GM23338 (cell line): ENCODE results near the gene CASQ2. TPM values are rescaled to one million over a fixed set of nuclear protein-coding genes. Genes with fewer than 3 reads are reported as not detected.

ENCODE experiments used
- CREB1 ChIP-seq: fragments of 250-450 bp; sonication (Bioruptor Pico); IDR thresholded peaks from 2 replicates; pipeline ENCODE4 v1.5.0; 2020; ENCODE audit warnings: low read depth, mild to moderate bottlenecking, moderate library complexity
- CTCF ChIP-seq, 2 experiments: fragments of 200-600 bp in 1 of 2; sonication (generic) in 1 of 2; conservative IDR thresholded peaks; 2 replicates each; pipeline versions ENCODE4 v1.5.1 to v1.6.1; 2016 to 2017; ENCODE audit warnings: antibody characterized with exemption in 2 of 2, low read depth in 2 of 2, mild to moderate bottlenecking in 2 of 2, moderate library complexity in 1 of 2
- EZH2 ChIP-seq: fragments of 200-600 bp; sonication (generic); IDR thresholded peaks from one replicate; pipeline ENCODE4 v1.8.0; 2017; ENCODE audit warnings: antibody characterized with exemption, mild to moderate bottlenecking, low read depth; ENCODE audit not compliant: unreplicated experiment
- EZH2phosphoT487 ChIP-seq: fragments of 200-600 bp; sonication (generic); IDR thresholded peaks from one replicate; pipeline ENCODE4 v1.8.1; 2018; ENCODE audit warnings: antibody characterized with exemption; ENCODE audit not compliant: unreplicated experiment
- POLR2AphosphoS5 ChIP-seq: IDR thresholded peaks from 2 replicates; pipeline ENCODE4 v1.6.1; 2016; ENCODE audit warnings: antibody characterized with exemption, low read depth
- STAT1 ChIP-seq: IDR thresholded peaks from one replicate; pipeline ENCODE4 v1.6.1; 2016; ENCODE audit warnings: antibody characterized with exemption; ENCODE audit not compliant: unreplicated experiment
- ZNF331 ChIP-seq: fragments of 250-450 bp; sonication (Bioruptor Pico); IDR thresholded peaks from 2 replicates; pipeline ENCODE4 v1.5.0; 2020; ENCODE audit warnings: low read depth, mild to moderate bottlenecking, moderate library complexity
- ZNF462 ChIP-seq: fragments of 250-450 bp; sonication (Bioruptor Pico); IDR thresholded peaks from 2 replicates; pipeline ENCODE4 v1.5.0; 2020; ENCODE audit warnings: mild to moderate bottlenecking, moderate library complexity
- polyA plus RNA-seq: library from polyadenylated mRNA; unstranded; fragments of >200 nt; fragmentation: Nextera tagmentation; extraction: Ambion mirVana; gene quantifications from 2 replicates; pipeline ENCODE4 v1.2.1, GENCODE V29; 2016
- total RNA-seq: library from RNA; depleted of rRNA; stranded (reverse); fragments of >200 nt; shearing (Covaris generic); gene quantifications from 2 replicates; pipeline ENCODE4 v1.2.3, GENCODE V29; 2014
- TF ChIP-seq, protein P1 (sequence below): IDR thresholded peaks from one replicate; pipeline ENCODE4 v1.6.1; 2018; ENCODE audit warnings: antibody characterized with exemption; ENCODE audit not compliant: unreplicated experiment

CASQ2 gene
- total and polyA plus RNA-seq, 2 experiments from 2014 or later: not detected

GRCh38 chr1:115710859-115711624 is 57.5 kb downstream of the CASQ2 start (continued):
- TF ChIP-seq ZNF462 (CRISPR knock-in tag) (no peak), STAT1 (no peak), POLR2AphosphoS5 (no peak), CREB1 (CRISPR knock-in tag) (no peak), ZNF331 (CRISPR knock-in tag) (no peak), CTCF (conservative IDR thresholded peaks at IDR 0.05; ENCODE audit: low read depth in 2 of 2) (no peak), EZH2 (no peak), EZH2phosphoT487 (no peak)
- TF ChIP-seq, protein P1, sequence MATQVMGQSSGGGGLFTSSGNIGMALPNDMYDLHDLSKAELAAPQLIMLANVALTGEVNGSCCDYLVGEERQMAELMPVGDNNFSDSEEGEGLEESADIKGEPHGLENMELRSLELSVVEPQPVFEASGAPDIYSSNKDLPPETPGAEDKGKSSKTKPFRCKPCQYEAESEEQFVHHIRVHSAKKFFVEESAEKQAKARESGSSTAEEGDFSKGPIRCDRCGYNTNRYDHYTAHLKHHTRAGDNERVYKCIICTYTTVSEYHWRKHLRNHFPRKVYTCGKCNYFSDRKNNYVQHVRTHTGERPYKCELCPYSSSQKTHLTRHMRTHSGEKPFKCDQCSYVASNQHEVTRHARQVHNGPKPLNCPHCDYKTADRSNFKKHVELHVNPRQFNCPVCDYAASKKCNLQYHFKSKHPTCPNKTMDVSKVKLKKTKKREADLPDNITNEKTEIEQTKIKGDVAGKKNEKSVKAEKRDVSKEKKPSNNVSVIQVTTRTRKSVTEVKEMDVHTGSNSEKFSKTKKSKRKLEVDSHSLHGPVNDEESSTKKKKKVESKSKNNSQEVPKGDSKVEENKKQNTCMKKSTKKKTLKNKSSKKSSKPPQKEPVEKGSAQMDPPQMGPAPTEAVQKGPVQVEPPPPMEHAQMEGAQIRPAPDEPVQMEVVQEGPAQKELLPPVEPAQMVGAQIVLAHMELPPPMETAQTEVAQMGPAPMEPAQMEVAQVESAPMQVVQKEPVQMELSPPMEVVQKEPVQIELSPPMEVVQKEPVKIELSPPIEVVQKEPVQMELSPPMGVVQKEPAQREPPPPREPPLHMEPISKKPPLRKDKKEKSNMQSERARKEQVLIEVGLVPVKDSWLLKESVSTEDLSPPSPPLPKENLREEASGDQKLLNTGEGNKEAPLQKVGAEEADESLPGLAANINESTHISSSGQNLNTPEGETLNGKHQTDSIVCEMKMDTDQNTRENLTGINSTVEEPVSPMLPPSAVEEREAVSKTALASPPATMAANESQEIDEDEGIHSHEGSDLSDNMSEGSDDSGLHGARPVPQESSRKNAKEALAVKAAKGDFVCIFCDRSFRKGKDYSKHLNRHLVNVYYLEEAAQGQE: no peak
